Measurements from ENCODE around the gene ZNF770.

- no peak for TF ChIP-seq POLR2A (IDR thresholded peaks at IDR 0.05)
- no peak for TF ChIP-seq CTCF (IDR thresholded peaks at IDR 0.05)
- TF ChIP-seq EP300 (IDR thresholded peaks at IDR 0.05): no peak
These were observed 34.2 kb downstream of the ZNF770 start for GRCh38 chr15:34953851-34954250.
